Measurements from ENCODE around the gene CFAP65.
A peak's percentile ranks its signal among the peaks of the same experiment; 100 is the strongest.

Gene CFAP65

GRCh38 chr2:219003979-219004378 lies 37.3 kb downstream of the CFAP65 start:
- no peak for DNase-seq

GRCh38 chr2:219003267-219003634 lies 38.1 kb downstream of the CFAP65 start:
- DNase-seq, result no peak

GRCh38 chr2:219002395-219003266 lies 38.7 kb downstream of the CFAP65 start:
- peak; percentile 46 for DNase-seq

GRCh38 chr2:219001577-219002394 lies 39.5 kb downstream of the CFAP65 start:
- peak; percentile 88 for DNase-seq

- DNase-seq, result no peak
Observed at GRCh38 chr2:219001100-219001576, 40.2 kb downstream of the CFAP65 start.

GRCh38 chr2:219000569-219000960 lies 40.8 kb downstream of the CFAP65 start:
- DNase-seq, result no peak

- peak; percentile 56 for DNase-seq
Observed at GRCh38 chr2:218999881-219000568, 41.3 kb downstream of the CFAP65 start.

GRCh38 chr2:218999021-218999880 lies 42.1 kb downstream of the CFAP65 start:
- no peak for DNase-seq

GRCh38 chr2:218998414-218999002 lies 42.8 kb downstream of the CFAP65 start:
- DNase-seq, result no peak

GRCh38 chr2:218997731-218998130 lies 43.6 kb downstream of the CFAP65 start:
- DNase-seq, result no peak

- no peak for DNase-seq
Observed at GRCh38 chr2:218996937-218997336, 44.4 kb downstream of the CFAP65 start.

GRCh38 chr2:218995972-218996711 lies 45.2 kb downstream of the CFAP65 start:
- peak; percentile 36 for DNase-seq

GRCh38 chr2:218995561-218995960 lies 45.8 kb downstream of the CFAP65 start:
- DNase-seq, result no peak

GRCh38 chr2:218993345-218994315 lies 47.7 kb downstream of the CFAP65 start, which contains the start of gene CRYBA2:
Gene CRYBA2 (minus strand): TSS chr2:218993422. CDS start chr2:218993176, 246 bp downstream.
- DNase-seq, result no peak

- no peak for DNase-seq
Observed at GRCh38 chr2:218992703-218993344, 48.5 kb downstream of the CFAP65 start.

GRCh38 chr2:218992196-218992595 lies 49.1 kb downstream of the CFAP65 start:
- no peak for DNase-seq

GRCh38 chr2:218991674-218992168 lies 49.6 kb downstream of the CFAP65 start:
- DNase-seq, result no peak

GRCh38 chr2:218990612-218991011 lies 50.7 kb downstream of the CFAP65 start:
- no peak for DNase-seq

- DNase-seq, result no peak
Observed at GRCh38 chr2:218990052-218990451, 51.3 kb downstream of the CFAP65 start.
